ENCODE measurements around the gene SLC30A1.

Gene SLC30A1

GRCh38 chr1:211607754-211608473 lies 29.0 kb upstream of the SLC30A1 start:
- DNase-seq (ENCODE audit: low spot score) = no peak

GRCh38 chr1:211606914-211607753 lies 28.2 kb upstream of the SLC30A1 start:
- peak; percentile 12 for DNase-seq (ENCODE audit: low spot score)

- DNase-seq (ENCODE audit: low spot score) = no peak
These were observed 27.5 kb upstream of the SLC30A1 start for GRCh38 chr1:211606332-211606913.

- no peak for DNase-seq (ENCODE audit: low spot score)
These were observed 26.8 kb upstream of the SLC30A1 start for GRCh38 chr1:211605603-211606331.

- DNase-seq (ENCODE audit: low spot score) = no peak
These were observed 26.1 kb upstream of the SLC30A1 start for GRCh38 chr1:211605034-211605433.

- no peak for DNase-seq (ENCODE audit: low spot score)
These were observed 25.6 kb upstream of the SLC30A1 start for GRCh38 chr1:211604548-211604947.

- DNase-seq (ENCODE audit: low spot score) = no peak
These were observed 24.8 kb upstream of the SLC30A1 start for GRCh38 chr1:211603713-211604112.

- no peak for DNase-seq (ENCODE audit: low spot score)
These were observed 24.3 kb upstream of the SLC30A1 start for GRCh38 chr1:211603191-211603701.

- DNase-seq (ENCODE audit: low spot score) = no peak
These were observed 23.2 kb upstream of the SLC30A1 start for GRCh38 chr1:211601982-211602670.

- DNase-seq (ENCODE audit: low spot score) = no peak
These were observed 22.2 kb upstream of the SLC30A1 start for GRCh38 chr1:211601159-211601558.

- DNase-seq (ENCODE audit: low spot score) = no peak
These were observed 20.3 kb upstream of the SLC30A1 start for GRCh38 chr1:211599250-211599649.

- DNase-seq (ENCODE audit: low spot score) = no peak
These were observed 19.6 kb upstream of the SLC30A1 start for GRCh38 chr1:211598514-211598913.

GRCh38 chr1:211596418-211597181 lies 17.6 kb upstream of the SLC30A1 start:
- DNase-seq (ENCODE audit: low spot score) = no peak

GRCh38 chr1:211595419-211595818 lies 16.5 kb upstream of the SLC30A1 start:
- DNase-seq (ENCODE audit: low spot score) = no peak

GRCh38 chr1:211591980-211592493 lies 13.1 kb upstream of the SLC30A1 start:
- DNase-seq (ENCODE audit: low spot score) = no peak

GRCh38 chr1:211589782-211590721 lies 11.1 kb upstream of the SLC30A1 start:
- DNase-seq (ENCODE audit: low spot score) = no peak

- no peak for DNase-seq (ENCODE audit: low spot score)
These were observed 9.8 kb upstream of the SLC30A1 start for GRCh38 chr1:211588711-211589110.

- DNase-seq (ENCODE audit: low spot score) = no peak
These were observed 8.2 kb upstream of the SLC30A1 start for GRCh38 chr1:211587123-211587522.

- DNase-seq (ENCODE audit: low spot score) = no peak
These were observed 7.6 kb upstream of the SLC30A1 start for GRCh38 chr1:211586538-211586937.
